Stimulated activated CD4-positive, alpha-beta T cell treated with anti-CD3 and anti-CD28 coated beads, Interleukin-4, amount 100 ng/mL, for 24 hours (primary cell): ENCODE measurements around the gene EBF3.

Source experiments
- DNase-seq: peaks from one replicate; pipeline ENCODE4 v3.0.0-alpha.2; 2020

The EBF3 gene

DNA sequence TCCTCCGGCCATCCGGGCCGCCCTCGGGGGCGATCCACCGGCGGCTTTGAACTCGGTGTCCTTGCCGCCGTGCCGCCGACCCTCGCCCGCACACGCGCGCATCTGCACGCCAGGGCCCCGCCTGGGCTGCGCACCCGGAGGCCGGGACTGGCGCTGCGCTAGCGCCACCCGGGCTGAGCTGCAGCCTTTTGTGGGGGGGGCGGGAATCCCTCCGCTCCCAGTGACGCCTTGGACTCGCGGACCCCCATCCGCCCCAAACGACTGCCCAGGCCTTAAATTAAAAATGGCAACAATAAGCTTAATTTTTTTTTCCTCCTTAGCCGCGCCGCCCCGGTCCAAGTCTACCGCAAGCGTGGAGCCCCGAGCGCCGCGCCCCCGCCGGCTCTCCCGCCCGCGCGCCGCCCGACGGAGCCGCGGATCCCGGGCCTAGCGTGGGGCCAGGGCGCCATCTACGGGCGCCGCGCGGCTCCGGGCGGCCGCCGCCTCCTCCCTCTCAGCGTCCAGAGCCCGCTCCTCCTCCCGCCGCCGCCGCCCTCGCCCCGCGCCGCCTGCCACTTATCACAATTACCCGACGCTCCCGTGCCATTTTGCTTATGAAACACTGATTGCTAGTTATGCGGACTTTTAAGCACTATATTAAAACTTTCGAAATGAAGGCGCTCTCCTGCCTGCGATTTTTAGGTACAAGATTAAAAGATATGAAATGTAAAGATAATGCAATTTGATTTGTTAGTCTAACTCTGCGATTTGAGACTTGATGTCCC, 7.5 kb upstream of the EBF3 start:
- peak; percentile 32 for DNase-seq

DNA sequence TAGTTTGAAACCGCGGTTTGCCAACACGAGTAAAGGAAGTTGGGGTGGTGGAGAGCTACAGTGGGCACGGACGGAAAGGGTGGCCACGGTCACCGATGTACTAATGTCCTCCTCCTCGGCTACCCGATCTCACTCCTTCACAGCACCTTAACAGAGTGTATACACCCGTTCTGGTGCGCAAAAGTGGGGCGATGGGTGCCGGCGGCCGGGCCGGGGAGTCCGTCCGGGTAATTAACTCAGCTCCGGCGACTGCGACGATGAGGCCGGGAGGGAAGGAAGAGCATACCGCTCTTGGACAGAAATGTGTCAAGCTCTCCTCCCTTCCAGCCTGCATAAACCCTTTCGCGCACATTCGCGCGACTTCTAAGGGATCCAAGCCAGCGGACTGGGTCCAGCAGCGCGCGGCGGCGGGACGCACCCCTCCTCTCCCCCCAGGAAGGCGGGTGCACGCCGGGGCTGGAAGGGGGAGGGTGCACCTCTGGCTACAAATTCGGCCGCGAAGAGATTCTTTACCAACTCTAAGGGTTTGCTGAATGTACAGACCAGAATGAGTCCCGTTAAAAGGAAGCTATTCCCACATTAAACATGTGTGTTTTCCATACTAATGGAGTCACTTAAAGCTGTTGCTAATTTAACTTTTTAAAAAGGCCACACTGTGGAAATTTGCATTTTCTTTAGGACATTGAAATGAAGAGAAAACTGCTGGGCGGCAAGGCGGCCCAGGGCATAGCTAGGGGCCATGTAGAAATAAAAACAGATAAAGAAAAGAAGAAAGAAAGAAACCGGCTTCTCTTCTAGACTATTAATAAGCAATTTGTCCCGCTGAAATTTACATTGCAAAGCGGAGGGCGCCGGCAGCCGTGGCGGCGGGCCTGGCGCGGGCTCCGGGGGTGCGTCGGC, 6.6 kb upstream of the EBF3 start:
- DNase-seq, result no peak

DNA sequence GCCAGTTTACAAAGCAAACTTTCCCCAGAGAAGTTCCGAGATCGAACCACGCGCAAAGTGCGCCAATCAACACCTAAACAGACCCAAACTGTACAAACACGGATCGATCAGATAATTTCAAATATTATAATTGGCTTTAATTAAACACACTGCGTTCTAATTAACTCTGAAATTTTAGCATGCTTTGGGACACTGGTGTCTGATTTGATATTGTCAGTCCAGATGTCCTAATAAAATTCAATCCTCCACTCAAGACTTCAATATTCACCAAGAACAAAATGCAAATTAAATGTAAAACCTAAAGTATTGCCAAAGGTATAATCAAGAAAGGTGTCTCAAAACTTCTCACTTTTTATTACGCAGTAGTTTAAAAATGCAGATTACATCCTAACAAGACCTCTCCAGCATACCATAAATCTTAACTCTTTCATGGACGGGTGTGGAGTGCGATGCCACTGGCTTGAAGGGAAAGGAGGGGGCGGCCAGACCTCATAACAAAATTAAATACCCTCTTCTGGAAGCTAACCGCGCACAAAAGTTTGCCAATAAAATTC, 5.9 kb upstream of the EBF3 start:
- no peak for DNase-seq

GRCh38 chr10:129969184-129969910, 5.3 kb upstream of the EBF3 start:
- DNase-seq, result no peak

- peak; percentile 35 for DNase-seq
These were observed 4.7 kb upstream of the EBF3 start for GRCh38 chr10:129968853-129969183.

- DNase-seq, result no peak
These were observed 4.2 kb upstream of the EBF3 start for GRCh38 chr10:129968020-129968852.

- DNase-seq, result no peak
These were observed 3.5 kb upstream of the EBF3 start for GRCh38 chr10:129967579-129968019.

- DNase-seq, result no peak
These were observed 3.0 kb upstream of the EBF3 start for GRCh38 chr10:129966889-129967578.

- no peak for DNase-seq
These were observed 2.4 kb upstream of the EBF3 start for GRCh38 chr10:129966370-129966888.

DNA sequence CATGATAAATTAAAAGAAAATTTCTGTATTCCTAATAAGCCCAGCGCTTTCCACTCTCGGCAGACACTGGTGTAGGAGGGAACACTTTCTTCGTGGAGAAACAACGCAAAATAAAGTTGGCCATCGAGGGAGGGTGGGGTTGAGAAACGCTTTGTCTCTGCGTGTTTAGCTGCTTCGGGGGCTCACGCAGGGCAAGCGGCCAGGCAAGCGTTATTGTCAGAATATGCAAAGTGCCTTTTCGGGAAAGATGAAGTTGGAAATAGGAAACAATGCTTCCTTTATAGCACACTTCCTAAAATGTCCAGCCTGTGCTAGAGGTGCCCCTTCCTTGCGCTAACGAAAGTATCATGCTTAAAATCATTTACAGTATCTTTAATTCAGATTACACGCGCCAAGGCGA, 1.9 kb upstream of the EBF3 start:
- no peak for DNase-seq

DNA sequence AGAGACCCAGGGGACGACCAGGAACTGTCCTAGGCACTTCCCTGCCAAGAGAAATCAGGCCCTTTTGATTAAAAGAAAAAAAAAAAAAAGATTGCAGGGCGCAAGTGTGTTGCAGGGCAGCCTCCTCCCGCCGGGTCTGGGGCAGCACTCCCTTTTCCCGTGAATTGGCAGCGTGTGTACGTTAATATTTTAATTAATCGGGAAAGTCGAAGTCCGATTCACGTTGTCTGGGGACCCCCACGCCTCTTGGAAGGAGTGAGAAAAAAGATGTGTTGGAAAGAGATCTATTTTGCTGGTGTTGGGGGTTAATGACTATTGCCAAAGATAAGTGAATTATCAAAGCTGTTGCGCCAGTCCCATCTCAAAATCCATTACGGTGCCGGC, 1.3 kb upstream of the EBF3 start:
- DNase-seq, result no peak

- no peak for DNase-seq
These were observed 744 bp upstream of the EBF3 start for GRCh38 chr10:129964611-129965424.

DNA sequence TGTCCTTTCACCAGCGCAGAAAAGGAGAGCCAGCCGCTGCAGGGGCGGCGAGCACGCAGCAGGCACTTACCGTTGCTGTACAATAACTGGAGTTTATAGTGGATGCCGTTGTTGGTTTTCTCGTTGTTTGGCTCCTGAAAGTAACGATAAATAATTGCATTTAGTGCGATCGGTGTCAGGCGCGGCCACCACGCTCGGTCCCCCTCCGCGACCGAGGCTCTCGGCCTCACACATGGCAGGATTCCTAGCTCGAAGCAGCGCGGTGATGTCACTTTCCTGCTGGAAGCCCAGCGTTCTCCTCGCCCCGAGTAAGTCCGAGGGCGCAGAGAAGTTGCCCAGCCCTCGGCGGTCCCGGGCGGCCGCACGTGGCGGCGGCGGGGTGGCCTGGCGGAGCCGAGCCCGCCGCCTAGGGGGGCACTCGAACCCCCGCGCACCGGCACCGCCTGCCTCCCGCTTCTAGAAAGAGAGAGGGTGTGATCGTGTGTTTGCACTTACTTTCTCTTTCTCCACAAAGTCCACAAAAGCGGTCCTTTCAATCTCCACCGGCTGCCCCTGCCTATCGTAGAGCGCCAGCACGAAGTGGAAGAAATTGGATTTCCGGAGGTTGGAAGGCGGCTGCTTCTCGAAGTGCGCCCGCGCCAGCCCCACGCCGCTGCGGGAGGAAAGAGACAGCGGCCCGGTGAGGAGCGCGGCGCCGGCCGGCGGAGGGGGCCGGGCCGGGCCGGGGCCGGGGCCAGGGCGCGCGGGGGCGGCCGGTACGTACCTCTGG, 1.0 kb downstream of the EBF3 start:
- DNase-seq, result no peak

DNA sequence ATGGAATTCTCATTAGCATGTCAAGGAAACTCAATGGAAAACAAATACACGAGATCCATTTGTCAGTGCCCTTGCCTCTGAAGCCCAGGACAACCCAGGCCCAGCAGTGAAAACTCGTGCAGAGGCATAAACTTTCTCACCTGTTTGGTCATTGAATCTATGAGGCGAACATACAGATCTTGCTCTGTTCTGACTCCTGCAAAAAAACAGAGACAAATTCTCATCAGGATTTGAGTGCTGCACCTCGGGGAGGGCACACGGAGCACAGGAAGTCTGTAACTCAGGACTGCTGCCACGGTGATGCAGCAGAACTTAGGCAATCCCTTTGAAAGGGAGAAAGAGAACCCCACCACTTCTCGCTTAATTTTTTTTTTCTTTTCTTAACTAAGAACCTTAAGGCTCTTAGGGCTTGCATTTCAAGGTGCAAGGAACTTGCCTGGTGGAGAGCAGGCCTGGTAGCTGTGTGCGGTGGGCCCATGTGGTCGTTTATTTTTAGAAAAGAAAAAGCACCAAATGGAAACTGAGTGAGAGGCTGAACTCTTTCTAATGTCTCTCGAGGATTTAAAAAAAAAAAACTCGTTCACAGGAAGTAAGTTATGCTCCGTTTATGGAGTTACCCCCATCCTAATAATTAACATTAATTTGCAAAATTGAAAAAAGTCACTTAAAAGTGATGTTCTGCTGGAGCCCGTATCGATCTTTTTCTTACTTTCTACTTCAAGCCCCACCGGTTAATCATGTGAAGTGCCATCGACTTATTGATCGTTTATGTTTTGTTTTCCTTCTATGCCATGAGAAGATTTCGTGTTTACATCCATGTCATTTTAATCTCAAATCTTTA, 1.8 kb downstream of the EBF3 start:
- DNase-seq, result no peak

GRCh38 chr10:129961157-129961701, 2.8 kb downstream of the EBF3 start:
- no peak for DNase-seq

GRCh38 chr10:129960481-129961156, 3.5 kb downstream of the EBF3 start:
- DNase-seq, result no peak

GRCh38 chr10:129959544-129960480, 4.3 kb downstream of the EBF3 start:
- DNase-seq, result no peak
